GM19438 (cell line): Measurements from ENCODE around the gene RGS3.
A peak's percentile ranks its signal among the peaks of the same experiment; 100 is the strongest.
"Not testable (repeated sequence)": the region's sequence is repeated elsewhere in the genome, so short reads cannot be mapped to it uniquely, and the experiment has no call there.

ENCODE experiments used
- ATAC-seq: cut with Tn5 transposase; IDR thresholded peaks from one replicate; pipeline ENCODE4 v1.9.1; 2021; ENCODE audit warnings: low read depth; ENCODE audit not compliant: unreplicated experiment

Gene RGS3

DNA sequence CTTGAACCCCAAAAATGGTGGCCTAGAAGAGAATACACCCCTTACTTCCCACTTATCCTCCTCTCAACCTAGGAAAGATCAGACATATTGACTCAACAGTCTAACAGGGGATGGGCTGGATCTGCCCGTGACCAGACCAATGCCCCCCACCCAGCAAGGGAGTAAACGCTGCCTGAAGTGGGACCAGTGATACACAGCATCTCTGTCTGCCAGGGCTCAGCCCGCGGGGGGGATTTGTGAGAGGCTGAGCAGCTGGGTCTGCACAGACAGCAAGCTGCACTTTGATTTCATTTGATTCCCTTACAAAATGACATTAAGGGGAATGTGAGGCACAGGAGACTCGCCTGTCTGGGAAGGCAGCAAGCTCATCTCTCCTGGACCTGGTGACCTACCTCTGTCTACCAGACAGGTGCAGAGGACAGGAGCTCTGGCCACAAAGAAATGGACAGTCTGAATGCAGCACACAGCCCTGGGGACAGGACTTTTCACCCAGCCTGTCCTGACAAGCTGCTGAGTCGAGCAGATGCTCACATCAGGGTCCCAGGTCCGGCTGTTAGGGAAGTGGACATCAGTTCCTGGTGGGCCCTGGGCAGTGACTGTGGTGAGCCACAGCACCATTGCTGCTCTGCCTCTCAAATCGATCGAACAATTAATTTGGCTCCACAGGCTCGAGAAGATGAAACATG is 79.9 kb downstream of the RGS3 start:
- ATAC-seq, result no peak

DNA sequence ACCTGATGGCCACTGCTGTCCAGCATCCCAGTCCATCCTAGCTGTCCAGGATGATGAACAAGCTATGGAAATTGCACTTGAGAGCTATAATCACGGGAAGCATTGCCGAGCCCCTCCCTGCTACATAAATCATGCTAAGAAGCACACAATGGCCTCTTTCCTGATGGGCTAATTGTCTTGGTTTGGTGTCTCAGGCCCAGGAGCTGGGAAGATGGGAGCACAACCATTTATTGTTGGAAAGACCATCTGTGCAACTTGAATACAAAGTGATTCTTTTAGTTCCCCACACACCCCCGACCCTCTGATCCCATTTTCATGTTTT is 80.4 kb downstream of the RGS3 start:
- ATAC-seq, result no peak

DNA sequence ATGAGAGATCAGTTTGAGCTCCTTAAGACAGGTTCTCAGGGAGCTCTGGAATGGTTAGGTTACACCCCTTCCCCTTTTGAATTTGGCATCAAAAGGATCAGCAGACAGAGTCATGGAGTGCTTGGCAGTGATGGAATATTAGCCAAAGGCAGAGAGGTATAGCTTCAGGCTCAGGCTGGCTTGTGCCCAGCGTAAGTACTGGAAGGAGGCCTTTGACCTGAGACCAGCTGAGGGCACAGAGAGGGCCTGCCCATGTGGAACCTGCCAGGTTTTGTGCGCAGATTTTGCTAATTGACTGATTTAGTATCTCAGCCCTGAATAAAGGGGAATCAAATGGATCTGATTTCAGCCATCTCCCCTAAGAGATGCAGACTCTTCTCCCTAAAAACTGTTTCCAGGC is 81.5 kb downstream of the RGS3 start:
- ATAC-seq, result no peak

DNA sequence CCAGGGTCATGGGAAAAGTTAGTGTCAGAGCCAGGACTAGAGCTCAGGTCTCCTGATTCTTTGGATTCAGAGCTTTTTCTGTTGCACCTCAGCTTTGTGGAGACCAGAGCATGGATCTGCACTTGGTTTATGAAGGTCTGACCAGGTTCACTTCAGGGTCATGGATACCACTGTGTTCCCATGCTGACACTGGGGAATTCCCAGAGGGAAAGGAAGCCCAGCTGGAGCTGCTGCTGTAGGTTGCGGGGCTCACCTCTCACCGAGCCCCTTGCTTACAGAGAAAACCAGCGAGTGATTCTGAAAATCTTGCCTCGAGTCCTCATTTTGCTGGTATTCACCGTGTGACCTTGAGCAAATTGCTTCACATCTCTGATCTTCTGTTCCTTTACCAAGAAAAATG is 83.0 kb downstream of the RGS3 start:
- no peak for ATAC-seq

DNA sequence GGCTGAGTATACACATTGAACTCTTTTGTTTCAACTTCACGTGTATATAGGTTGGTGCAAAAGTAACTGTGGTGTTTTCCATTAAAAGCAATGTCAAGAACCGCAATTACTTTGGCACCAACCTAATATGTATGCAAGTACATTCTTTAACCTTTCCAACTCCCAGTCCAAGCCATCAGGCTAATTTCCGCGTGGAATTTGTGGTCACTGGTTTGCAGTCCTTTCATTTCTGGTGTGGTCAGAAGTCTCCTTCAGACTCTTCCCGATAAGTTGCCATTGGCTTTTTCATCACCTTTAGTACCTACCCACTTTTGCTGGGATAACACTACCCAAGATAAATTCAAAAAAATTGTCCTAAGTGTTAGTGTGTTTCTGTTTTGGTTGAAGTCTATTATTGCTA is 84.0 kb downstream of the RGS3 start:
- ATAC-seq, result no peak

DNA sequence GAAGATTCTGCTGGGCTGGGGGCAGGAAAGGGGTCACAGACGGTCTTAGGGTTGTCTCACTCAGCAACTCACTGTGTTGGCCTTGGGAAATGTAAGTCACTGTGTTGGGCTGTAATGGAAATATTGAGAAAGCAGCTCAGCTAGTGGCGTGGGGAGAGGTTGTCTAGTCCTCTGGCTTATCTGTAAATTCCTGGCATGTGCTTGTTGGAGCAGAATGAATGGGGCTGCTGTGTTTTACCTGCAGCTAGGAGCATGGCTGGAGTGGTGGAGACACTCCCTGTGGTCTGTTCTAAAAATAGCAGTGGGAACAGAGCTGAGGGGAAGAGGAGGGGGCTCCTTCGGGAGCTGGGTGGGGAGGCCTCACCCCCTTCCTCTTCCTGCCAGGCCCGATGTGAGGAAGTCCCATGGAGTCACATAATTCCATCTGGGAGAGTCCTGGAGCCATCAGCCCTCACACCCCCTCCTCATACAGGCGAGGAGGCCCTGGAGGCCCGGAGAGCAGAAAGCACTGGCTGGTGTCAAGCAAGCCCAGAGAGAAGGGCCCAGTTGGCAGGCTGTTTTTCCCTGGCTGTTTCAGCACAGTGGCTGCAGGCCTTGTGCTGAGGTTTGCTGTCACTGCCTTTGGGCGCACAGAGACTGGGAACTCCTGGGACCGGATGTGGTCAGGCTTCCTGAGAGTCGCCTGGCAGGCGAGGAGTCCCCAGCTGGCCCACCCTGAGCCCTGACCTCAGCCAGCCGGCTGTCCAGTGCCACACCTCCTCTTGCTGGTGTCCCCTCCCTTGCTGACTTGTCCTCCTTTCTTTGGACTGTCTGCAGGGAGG is 84.9 kb downstream of the RGS3 start:
- ATAC-seq, result peak; percentile 71

DNA sequence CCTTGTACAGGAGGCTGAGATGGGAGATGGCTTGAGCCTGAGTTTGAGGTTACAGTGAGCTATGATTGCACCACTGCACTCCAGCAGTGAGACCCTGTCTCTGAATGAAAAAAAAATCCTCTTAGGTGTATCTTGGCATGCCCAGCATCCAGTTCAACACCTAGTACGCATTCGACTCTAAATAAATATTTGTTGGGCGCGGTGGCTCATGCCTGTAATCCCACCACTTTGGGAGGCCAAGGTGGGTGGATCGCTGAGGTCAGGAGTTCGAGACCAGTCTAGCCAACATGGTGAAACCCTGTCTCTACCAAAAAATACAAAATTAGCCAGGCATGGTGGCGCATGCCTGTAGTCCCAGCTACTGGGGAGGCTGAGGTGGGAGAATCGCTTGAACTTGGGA is 86.4 kb downstream of the RGS3 start:
- not testable (repeated sequence) for ATAC-seq

DNA sequence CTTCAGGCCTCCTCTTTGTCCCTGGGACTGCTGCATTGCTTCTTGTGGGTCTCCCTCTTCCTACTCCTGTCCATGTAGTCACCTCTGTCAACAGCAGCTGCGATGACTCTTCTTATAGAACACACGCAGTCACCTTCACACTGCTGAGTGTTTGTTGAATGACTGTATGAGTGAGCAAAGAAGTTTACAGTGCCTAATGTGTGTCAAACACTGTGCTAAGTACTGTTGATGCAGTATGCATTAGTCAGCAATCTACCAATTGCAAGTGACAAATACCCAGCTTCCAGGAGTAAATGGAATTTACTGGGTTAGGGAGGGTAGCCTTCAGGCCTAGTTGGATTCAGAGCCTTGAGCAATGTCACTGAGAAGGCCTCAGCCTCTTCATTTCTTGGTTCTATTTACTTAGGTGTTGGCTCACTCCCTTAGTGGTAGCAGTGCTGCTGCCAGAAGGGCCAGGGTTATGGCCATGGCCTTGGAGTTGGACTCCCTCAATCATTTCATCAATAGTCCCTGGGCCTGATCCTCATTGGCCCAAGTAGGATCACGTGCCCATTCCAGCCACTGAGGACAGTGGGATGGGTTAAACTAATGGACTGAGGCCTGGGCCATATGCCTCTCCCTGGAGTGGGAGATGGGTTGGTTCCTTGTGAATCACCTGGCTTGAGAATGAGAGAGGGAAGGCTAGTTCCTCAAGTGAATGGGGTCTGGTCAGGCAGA is 93.5 kb downstream of the RGS3 start:
- ATAC-seq, result no peak

DNA sequence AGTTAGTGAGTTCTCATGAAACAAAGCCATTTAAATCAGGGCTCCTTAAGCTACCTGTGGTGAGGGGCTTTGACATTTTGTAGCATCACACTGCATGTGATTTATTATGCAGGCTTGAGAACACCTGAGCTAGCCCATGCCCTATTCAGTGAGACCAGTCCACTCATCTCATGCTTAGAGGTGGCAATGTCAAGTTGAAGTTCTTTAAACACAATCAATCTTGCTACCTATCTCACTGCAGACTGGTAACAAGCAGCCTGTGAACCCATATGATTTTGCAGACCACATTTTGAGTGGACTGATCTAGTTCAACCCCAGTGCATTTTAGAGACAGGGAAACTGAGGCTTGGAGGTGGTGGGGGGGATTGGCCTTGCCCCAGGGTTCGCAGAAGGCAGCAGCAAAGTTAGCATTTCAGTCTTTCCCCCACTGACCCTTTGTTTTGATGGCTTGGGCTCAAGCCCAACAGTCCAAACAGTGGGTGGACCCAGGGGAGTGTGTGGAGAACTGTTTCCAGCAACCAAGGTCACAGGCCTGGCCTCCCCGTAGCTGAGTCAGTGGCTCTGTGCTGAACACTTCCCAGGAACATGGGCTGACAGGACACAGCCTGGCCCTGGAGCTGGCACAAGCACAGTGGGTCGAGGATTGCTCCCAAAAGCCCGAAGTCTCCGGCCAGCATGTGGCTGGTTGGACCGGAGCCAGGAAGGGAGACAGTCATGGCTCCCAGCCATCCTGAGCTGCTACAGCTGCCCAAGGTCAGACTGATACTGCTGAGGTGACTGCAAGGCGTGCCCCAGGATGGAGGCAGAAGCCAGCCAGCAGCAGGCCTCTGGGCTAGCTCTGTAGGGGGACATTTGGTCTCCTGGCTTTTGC is 95.3 kb downstream of the RGS3 start:
- ATAC-seq, result no peak

DNA sequence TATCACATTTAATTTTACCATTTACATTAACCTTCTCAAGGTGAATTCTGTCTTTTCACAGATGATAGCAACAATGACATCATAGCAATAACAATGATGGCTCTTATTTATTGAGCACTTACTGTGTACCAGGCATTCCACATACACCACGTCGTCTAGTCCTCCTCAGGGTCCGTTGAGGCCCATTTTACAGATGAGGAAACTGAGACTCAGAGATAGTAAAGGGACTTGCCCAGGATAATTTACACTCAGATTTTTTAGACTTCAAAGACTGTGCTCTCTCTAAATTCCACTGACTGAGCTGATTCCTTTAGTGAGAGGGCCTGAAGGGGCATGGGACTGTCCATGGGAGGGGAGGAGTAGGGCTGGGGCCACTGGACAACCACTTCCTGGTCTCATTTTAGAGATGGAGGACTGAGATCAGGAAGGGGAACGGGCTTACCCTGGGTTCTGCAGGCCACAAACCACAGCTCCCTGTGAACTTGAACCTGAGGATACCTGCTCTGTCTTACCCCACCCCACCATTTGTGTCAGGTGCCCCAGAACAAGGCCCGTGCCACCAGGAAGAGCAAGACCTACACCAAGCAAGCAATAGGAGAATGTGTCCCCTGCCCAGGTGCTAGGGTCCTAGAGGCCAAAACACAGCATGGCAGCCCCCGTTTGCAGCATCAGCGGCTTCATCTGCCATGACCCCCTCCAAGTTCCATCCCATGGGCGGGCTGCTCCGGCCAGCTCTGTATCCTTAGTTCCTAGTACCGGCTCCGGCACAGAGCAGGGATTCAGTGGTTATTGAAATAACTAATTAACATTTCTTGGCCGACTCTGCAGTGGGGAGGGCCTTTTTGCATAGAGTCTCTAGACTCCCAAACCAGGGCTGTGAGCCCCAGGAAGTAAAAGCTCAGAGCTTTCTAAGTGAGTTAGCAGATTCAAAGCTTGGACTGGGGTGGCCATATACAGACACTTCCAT is 96.6 kb downstream of the RGS3 start:
- no peak for ATAC-seq

DNA sequence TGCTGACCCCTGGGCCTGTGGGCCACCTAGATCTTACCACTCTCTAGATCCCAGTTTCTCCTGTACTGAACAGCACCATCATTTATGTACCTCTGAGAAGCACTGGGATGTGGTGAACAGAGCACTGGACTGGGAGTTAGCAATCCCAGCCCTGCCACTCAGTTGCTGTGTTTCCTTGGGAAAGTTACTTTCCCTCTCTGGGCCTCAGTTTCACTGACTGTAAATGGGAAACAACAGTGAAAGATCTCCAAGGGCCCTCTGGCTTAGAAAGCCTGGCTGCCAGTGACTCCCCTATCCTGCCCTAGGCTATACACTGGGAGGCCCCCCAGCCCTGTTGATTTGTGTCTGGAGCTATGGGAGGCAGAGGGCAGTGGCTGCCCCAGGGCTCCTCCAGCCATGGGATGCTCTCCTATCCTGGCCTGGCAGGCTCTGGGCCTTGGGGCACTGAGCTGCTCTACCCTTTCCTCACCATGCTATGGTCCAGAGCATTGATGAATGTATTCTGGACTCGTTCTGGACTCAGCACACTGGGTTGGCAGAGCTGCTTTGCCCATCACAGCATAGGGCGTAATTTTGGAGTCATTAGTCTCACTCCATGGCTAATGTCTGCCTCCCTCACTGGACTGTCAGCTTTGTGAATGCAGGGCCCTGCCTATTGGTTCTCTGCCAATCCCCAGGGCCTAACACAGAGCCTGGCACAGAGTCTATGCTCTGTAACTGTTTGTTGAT is 99.3 kb downstream of the RGS3 start:
- ATAC-seq, result no peak

DNA sequence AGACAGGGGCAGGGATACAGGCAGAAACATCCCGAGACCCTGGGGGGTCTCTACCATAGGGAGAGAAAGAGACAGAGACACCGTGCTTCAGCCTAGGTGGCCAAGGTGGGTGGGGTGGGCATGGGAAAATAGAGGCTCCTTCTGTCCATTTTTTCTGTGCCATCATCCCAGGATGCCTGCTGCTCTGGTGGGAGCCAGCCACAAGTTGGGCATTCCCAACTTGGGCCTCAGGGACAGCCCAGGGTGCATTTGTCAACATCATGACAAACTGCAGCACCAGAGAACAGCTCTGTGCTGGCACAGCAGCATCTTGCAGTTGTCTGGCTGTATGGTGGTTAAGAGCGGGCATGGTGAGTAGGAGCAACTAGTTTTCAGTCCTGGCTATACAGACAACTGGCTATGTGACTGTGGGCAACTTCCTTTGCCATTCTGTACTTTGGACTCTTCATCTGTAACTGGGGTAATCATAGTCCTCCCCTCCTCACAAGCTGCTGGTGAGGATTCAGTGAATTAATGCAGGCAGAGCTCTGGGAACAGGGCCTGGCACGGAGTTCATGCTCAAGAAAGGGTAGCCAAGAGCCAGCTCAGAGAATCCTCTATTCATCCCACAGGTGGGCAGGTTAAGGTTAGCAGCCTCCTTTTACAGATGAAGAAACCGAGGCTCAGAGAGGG is 100.4 kb downstream of the RGS3 start:
- ATAC-seq, result no peak

DNA sequence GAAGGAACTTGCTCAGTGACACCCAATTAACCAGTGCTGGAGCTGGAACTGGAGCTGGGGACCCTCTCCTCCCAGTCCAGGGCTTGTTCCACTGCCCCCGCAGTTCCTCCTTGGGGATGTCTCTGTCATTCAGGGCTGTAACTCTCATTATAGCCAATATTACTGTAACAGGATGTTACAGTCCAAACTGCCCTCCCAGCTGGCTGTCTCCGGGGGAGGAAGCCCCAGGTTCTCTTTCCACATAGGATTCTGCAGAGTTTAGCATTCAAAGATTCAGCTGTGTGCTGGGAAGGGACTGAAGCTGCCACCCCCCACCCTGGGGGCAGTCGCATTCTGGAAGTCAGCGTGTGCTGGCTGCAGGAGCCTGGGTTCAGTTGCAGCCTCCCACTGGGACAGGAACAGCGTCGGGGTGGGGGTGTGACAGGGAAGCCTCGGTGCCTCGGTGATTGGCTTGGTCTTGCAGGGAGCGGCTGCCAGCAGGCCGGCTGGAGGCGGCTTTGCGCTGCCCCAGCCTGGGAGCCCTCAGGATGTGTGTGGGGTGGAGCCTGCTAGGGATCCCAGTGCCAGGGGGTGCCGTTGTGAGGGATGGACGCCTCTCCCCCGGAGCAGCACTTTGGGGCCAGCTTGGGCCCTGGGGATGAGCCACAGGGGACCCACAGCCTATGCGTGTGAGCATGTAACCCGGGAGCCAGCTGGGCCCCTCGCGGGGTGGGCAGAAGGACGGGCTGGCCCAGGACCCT is 101.1 kb downstream of the RGS3 start:
- ATAC-seq, result no peak

DNA sequence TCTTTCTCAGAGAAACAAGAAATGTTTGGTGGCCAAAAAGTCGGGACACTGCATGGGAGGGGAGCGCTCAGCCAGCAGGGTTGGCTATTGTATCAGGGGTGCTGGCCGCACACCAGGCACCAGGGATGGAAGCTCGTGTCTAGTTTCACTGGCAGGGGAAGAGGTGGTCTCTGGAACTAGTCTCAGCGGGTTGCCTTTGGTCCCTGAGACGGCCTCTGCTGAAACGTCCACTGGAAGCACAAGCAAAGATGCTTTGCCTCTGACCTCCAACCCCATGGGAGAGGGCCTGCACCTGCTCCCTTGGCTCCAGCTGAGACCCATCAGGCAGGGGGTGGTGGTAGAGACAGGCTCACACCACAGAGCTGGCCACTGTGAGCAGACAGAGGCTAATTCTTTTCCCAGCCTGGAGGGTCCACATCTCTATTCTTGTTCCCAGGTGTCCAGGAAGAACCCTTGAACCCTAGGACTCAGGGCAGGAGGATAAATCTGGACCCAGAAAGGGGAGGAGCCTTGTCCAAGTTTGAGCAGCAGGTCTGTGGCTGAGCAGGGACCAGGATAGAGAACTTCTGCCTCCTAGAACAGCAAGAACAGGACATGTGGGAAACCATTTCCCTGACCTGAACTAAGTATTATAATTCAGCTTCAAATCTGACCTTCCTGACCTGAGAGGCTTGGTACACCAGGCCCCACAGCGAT is 102.6 kb downstream of the RGS3 start:
- no peak for ATAC-seq

DNA sequence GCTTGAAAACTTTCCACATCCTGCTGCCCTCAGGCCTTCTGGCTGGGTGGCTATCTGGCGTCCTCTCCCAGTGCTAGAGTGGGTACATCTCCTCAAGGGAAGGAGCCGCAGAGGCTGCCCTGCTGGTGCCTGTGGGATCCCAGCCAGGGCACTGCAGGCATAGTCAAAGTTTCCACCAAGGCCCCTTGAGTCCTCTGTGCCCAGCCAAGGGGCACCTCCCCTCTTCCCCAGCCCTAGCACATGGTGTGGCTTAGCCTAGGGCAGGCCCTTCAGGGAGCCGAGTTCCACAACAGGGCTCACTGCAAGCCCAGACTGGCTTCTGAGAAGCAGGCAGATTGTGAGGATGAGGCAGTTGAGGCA is 103.2 kb downstream of the RGS3 start:
- ATAC-seq, result no peak

DNA sequence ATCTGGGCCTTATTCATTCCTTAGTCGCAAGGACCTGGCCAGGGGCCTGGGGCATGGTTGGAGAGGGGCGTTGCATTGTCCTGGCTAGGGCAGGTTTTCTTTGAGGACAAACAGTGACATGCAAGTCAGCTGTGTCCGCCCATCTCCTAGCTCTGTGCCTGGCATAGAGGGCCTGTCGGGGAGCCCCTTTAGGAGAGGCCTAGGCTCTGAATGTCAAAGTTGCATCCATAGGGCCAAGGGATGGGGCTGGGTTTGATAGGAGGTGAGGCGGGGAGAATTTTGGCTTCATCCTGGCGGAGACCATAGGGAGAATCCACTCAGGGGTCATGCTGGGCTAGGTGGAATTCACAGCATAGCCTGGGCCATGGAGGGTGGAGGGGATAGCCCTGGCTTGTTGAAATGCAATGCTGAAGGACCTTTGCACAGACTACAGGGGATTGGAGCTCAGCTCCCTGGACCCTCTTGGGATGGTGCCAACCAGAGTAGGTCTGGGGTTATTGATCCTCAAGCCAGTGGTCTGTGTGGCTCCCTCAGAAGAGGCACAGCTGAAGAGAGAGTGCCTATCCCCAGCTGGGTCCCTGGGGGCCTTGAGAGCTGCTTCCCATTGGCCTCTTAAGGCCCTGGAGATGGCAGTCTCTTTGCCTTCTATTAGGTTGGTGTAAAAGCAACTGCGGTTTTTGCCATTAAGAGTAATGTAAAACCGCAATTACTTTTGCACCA is 104.0 kb downstream of the RGS3 start:
- ATAC-seq, result no peak

DNA sequence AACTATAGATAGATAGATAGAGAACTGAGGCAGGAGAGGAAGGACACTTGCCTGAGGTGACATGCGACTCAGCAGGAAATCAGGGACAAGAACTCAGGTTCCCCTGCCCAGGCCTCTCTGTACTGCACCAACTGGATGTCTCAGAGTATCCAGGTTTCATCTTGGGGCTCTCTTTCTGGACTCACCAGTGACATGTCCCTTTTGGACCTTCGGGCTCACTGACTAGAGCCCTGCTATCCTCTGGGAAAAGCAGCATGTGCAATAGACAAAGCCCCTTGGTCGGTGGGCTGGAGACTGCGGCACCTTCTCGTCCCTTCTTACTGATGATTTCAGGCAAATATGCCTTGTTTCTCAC is 104.5 kb downstream of the RGS3 start:
- ATAC-seq, result no peak
